Endothelial cell (in vitro differentiated cells): ENCODE data around the gene SPATA16. TPM values are rescaled to one million over a fixed set of nuclear protein-coding genes. Genes with fewer than 3 reads are reported as not detected.

ENCODE experiments used
- DNase-seq: peaks from one replicate; pipeline ENCODE4 v3.0.0; 2021; ENCODE audit warnings: low spot score
- H3K27ac Mint-ChIP-seq: one replicate; pipeline ENCODE4 v1.8.0; 2021; ENCODE audit warnings: mixed read lengths, inconsistent platforms; ENCODE audit not compliant: unreplicated experiment
- H3K27me3 Mint-ChIP-seq: one replicate; pipeline ENCODE4 v1.8.0; 2021; ENCODE audit warnings: mild to moderate bottlenecking, moderate library complexity, mixed read lengths, inconsistent platforms; ENCODE audit not compliant: unreplicated experiment
- H3K36me3 Mint-ChIP-seq: one replicate; pipeline ENCODE4 v1.8.0; 2021; ENCODE audit warnings: mild to moderate bottlenecking, low read depth, mixed read lengths, inconsistent platforms; ENCODE audit not compliant: unreplicated experiment
- H3K4me1 Mint-ChIP-seq: one replicate; pipeline ENCODE4 v1.8.0; 2021; ENCODE audit warnings: mild to moderate bottlenecking, mixed read lengths, inconsistent platforms; ENCODE audit not compliant: unreplicated experiment
- H3K4me3 Mint-ChIP-seq: one replicate; pipeline ENCODE4 v1.8.0; 2021; ENCODE audit warnings: mild to moderate bottlenecking, mixed read lengths, inconsistent platforms; ENCODE audit not compliant: unreplicated experiment
- H3K9me3 Mint-ChIP-seq: one replicate; pipeline ENCODE4 v1.8.0; 2021; ENCODE audit warnings: mixed read lengths, inconsistent platforms; ENCODE audit not compliant: unreplicated experiment
- total RNA-seq: library from RNA; stranded (reverse); fragmentation: NEBNext Ultra II Directional; extraction: Animal tissue kit (Norgen Biotek cat#: 25700); gene quantifications from one replicate; pipeline ENCODE4 v1.2.1, GENCODE V29; 2021; ENCODE audit not compliant: unreplicated experiment
- TF ChIP-seq, protein P1 (sequence below): fragments of 200-600 bp; sonication (generic); IDR thresholded peaks from one replicate; pipeline ENCODE4 v1.5.0; 2021; ENCODE audit warnings: antibody characterized with exemption; ENCODE audit not compliant: unreplicated experiment

Gene SPATA16
- total RNA-seq, 1 donor from 2014 or later, result 0.15 TPM

DNA sequence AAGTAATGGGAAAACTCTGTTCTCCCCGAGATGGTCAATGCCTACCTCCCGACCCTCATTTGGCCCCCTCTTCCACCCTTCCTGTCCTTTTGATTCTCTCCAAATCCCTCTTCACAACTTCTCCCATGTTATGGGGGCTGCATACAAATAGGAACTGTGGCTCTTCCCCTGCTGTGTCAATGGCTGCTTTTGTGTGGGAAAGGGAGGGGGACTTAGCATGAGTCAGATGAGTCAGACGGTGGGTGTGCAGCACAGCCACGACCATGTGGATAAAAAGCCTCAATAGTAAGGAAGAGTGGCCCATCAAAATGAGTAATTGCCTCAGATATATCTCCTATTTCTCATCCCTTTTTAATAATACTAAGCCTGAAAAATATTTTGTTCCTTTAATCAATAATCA is 31.9 kb downstream of the SPATA16 start:
- Mint-ChIP-seq H3K9me3 (no peaks in the 10 kb centered on the region), H3K4me3 (no peak overlapping the region), H3K27ac (no peak overlapping the region), H3K36me3 (no peaks in the 10 kb centered on the region), H3K4me1 (no peaks in the 10 kb centered on the region), H3K27me3 (no peaks in the 10 kb centered on the region)
- TF ChIP-seq, protein P1, sequence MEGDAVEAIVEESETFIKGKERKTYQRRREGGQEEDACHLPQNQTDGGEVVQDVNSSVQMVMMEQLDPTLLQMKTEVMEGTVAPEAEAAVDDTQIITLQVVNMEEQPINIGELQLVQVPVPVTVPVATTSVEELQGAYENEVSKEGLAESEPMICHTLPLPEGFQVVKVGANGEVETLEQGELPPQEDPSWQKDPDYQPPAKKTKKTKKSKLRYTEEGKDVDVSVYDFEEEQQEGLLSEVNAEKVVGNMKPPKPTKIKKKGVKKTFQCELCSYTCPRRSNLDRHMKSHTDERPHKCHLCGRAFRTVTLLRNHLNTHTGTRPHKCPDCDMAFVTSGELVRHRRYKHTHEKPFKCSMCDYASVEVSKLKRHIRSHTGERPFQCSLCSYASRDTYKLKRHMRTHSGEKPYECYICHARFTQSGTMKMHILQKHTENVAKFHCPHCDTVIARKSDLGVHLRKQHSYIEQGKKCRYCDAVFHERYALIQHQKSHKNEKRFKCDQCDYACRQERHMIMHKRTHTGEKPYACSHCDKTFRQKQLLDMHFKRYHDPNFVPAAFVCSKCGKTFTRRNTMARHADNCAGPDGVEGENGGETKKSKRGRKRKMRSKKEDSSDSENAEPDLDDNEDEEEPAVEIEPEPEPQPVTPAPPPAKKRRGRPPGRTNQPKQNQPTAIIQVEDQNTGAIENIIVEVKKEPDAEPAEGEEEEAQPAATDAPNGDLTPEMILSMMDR, result no peak
- DNase-seq, result no peak

DNA sequence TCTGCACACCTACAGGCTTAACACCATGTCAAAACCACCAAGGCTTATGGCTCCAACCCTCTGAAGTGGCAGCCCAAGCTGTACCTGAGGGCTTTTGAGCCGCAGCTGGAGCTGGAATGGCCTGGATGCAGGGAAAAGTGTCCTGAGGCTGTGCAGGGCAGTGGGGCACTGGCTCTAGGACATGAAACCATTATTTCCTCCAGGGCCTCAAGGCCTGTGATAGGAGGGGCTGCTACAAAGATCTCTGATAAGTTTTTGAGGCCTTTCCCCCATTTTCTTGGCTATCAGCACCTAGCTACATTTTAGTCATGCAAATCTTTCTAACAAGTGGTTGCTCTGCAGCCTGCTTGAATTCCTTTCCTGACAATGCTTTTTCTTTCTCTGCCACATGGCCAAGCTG is 37.6 kb downstream of the SPATA16 start:
- TF ChIP-seq, protein P1, result no peak

DNA sequence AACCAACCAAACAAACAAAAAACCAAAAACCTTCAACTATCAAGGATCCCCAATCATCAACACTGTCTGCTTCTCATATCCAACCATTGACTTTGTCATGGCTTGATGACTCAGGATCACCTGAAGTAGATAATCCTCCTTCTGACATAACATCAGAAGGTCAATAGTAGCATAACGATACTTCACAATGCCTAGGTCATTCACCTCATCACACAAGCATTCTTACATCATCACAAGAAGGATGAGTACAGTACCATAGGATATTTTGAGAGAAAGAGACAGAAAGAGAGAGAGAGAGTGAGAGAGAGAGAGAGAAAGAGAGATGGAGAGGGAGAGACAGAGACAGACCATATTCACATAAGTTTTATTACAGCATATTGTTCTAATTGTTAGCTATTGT is 42.1 kb downstream of the SPATA16 start:
- Mint-ChIP-seq H3K27me3 (no peaks in the 10 kb centered on the region), H3K9me3 (no peaks in the 10 kb centered on the region), H3K36me3 (peaks cover 3% of the 10 kb centered on the region), H3K4me1 (peaks cover under 1% of the 10 kb centered on the region), H3K27ac (no peak overlapping the region), H3K4me3 (no peak overlapping the region)
- TF ChIP-seq, protein P1, result no peak
- no peak for DNase-seq

More for the DNA sequence above, 37.6 kb downstream of the SPATA16 start:
- Mint-ChIP-seq H3K36me3 (peaks cover 3% of the 10 kb centered on the region), H3K27me3 (no peaks in the 10 kb centered on the region), H3K27ac (no peak overlapping the region), H3K4me1 (no peaks in the 10 kb centered on the region), H3K4me3 (no peak overlapping the region), H3K9me3 (no peaks in the 10 kb centered on the region)
- no peak for DNase-seq

DNA sequence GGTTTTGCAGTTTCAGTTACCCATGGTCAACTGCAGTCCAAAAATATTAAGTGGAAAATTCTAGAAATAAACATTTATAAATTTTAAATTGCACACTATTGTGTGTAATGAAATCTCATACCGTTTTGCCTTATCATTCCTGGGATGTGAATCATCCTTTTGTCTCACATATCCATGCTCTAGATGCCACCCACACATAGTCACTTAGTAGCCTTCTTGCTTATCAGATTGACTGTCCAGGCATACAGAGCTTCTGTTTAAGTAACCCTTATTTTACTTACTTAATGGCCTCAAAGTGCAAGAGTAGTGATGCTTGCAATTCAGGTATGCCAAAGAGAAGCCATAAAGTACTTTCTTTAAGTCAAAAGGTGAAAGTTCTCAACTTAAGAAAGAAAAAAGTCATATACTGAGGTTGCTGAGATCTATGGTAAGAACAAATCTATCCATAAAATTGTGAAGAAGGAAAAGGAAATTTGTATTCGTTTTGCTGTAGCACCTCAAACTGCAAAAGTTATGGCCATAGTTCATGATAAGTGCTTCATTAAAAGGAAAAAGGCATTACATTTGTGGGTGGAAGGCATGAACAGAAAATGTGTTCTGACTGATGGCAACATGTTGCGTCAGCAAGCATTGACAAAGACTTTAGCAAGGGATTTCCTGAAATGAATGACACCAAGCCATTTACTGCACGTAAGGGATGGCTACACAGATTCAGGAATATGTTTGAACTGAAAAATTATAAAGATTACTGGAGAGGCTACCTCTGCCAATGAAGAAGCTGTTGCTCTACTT is 43.8 kb downstream of the SPATA16 start:
- no peaks in the 10 kb centered on the region for H3K27me3 Mint-ChIP-seq

DNA sequence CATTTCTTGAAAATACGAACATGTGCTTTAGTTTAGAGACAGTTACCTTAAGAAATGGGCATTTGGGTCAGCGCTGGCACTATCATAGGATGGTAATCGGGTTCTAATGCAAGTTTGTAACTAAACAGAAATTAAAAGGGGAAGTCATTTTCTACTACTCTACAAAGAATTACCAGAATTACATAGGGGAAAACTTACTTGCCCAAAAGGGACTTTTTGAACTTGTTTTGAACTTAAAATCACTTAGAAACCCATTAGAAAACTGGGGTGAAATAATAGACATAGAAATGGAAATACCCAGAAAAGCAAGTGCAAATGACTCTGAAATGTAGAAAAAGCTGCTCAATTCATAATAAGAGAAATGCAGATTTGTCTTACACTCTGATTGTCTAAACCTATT is 44.9 kb downstream of the SPATA16 start:
- peaks cover 8% of the 10 kb centered on the region for H3K4me1 Mint-ChIP-seq
- H3K4me3 Mint-ChIP-seq, result no peak overlapping the region
- no peaks in the 10 kb centered on the region for H3K27me3 Mint-ChIP-seq
- H3K9me3 Mint-ChIP-seq, result no peaks in the 10 kb centered on the region
- no peak overlapping the region for H3K27ac Mint-ChIP-seq
- H3K36me3 Mint-ChIP-seq, result no peaks in the 10 kb centered on the region
- TF ChIP-seq, protein P1, result no peak
- no peak for DNase-seq

More for the DNA sequence above, 43.8 kb downstream of the SPATA16 start:
- Mint-ChIP-seq H3K27ac (no peak overlapping the region), H3K4me1 (peaks cover 8% of the 10 kb centered on the region), H3K9me3 (no peaks in the 10 kb centered on the region), H3K4me3 (no peak overlapping the region), H3K36me3 (no peaks in the 10 kb centered on the region)
- DNase-seq, result no peak
- TF ChIP-seq, protein P1, result no peak
